Stomach (tissue), 9 donors: ENCODE measurements around the gene NTPCR. TPM values are rescaled to one million over a fixed set of nuclear protein-coding genes. Genes with fewer than 3 reads are reported as not detected.

Experiments used
- DNase-seq, 2 donors: peaks; one replicate each; pipeline versions ENCODE4 v3.0.0 to v3.0.0-alpha.2; 2013 to 2019
- H3K27ac ChIP-seq, 5 donors: fragments of 200-600 bp in 4 of 5; sonication (generic) in 4 of 5; one replicate each; pipeline ENCODE4 v1.5.1; 2013 to 2019; ENCODE audit warnings: mild to moderate bottlenecking in 1 of 5, moderate library complexity in 1 of 5
- H3K27me3 ChIP-seq, 3 donors: fragments of 200-600 bp; sonication (generic); one replicate each; pipeline ENCODE4 v1.5.1; 2017 to 2019; ENCODE audit warnings: mixed run types in 1 of 3
- H3K36me3 ChIP-seq, 4 donors: fragments of 200-600 bp; sonication (generic); 1 replicate in 3 of 4; 2 replicates in 1 of 4; pipeline ENCODE4 v1.5.1; 2016 to 2019
- H3K4me1 ChIP-seq, 4 donors: fragments of 200-600 bp; sonication (generic); one replicate each; pipeline ENCODE4 v1.5.1; 2016 to 2019
- H3K4me3 ChIP-seq, 4 donors: fragments of 200-600 bp; sonication (generic) in 3 of 4; one replicate each; pipeline ENCODE4 v1.5.1; 2016 to 2019; ENCODE audit warnings: mild to moderate bottlenecking in 1 of 4
- H3K9me3 ChIP-seq, 4 donors: fragments of 200-600 bp; sonication (generic); one replicate each; pipeline ENCODE4 v1.5.1; 2016 to 2019
- EP300 ChIP-seq: sonication (generic); formaldehyde crosslinking; IDR thresholded peaks from one replicate; pipeline ENCODE4 v1.6.1; 2017; ENCODE audit warnings: antibody characterized with exemption
- POLR2A ChIP-seq, 4 donors: fragments of 450-650 bp; IDR thresholded peaks; one replicate each; pipeline ENCODE4 v1.6.1; 2016; ENCODE audit warnings: antibody characterized with exemption in 4 of 4, control low read depth in 2 of 4, mild to moderate bottlenecking in 1 of 4, moderate library complexity in 1 of 4
- POLR2AphosphoS5 ChIP-seq, 3 donors: sonication (generic); formaldehyde crosslinking; IDR thresholded peaks; one replicate each; pipeline ENCODE4 v1.6.1; 2016; ENCODE audit warnings: antibody characterized with exemption in 3 of 3
- WGBS, 5 donors: extraction: QIAGEN DNeasy Blood & Tissue Kit in 3 of 5; methylation state at CpG; one replicate each; pipeline versions ENCODE4 v1.1.5 to v1.1.7; 2013 to 2018; 5-methylcytosine and 5-hydroxymethylcytosine counted together
- intact Hi-C: fragments of 100-400 bp; cut with DNase I; formaldehyde crosslinking; loops from one replicate; pipeline ENCODE4 v1.15.1; 2023; ENCODE audit warnings: low total_unique reads
- polyA plus RNA-seq, 3 donors: library from polyadenylated mRNA; stranded (reverse); fragments of 200-250 nt; gene quantifications; one replicate each; pipeline ENCODE4 v1.2.3, GENCODE V29; 2013
- total RNA-seq, 5 donors: library from RNA; depleted of rRNA; stranded (reverse); fragments of >200 nt; gene quantifications; one replicate each; pipeline versions ENCODE4 v1.1.0 to v1.2.3, GENCODE V29; 2014 to 2016
- TF ChIP-seq, protein P1 (sequence below), 7 experiments: fragments of 450-650 bp in 4 of 7; fragments of 200-600 bp in 3 of 7; sonication (generic) in 3 of 7; IDR thresholded peaks; one replicate each; pipeline ENCODE4 v1.5.1; 2016 to 2019; ENCODE audit warnings: antibody characterized with exemption in 7 of 7, control low read depth in 2 of 7, mild to moderate bottlenecking in 1 of 7
- donor health status: healthy with polysubstance abuse.
- donor health status: Bipolar disorder and iron deficiency.
- donor health status: healthy.

NTPCR gene
- total and polyA plus RNA-seq, 8 donors = 14.9 to 56.3 (median 43.1) TPM

DNA sequence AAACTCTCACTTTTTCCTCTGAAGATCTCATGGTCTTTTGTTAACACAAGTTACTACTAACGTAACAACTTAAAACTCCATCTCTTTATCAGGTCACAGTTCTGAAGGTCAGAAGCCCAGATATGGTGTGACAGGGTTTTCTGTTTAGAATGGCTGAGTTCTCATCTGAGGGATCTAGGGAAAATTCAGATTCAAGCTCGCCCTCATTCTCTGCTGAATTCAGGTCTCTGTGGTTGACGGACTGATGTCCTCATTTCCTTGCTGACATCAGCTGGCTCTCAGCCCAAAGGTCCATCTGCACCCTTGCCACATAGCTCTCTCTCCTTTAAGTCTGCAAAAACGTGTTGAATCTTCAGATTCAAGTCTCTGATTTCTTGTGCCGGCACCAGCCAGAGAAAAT is 6.1 kb upstream of the NTPCR start:
- H3K27ac ChIP-seq = no peak overlapping the region
- intact Hi-C loops = no loop called here
- H3K9me3 ChIP-seq = peaks cover 0 to 3% (median 0%) of the 10 kb centered on the region in 4 donors
- H3K27me3 ChIP-seq = no peaks in the 10 kb centered on the region
- H3K4me1 ChIP-seq = peaks cover 0 to 1% (median 0%) of the 10 kb centered on the region in 4 donors
- no peak for TF ChIP-seq POLR2AphosphoS5 (IDR thresholded peaks at IDR 0.05)
- no peak for TF ChIP-seq EP300
- TF ChIP-seq, protein P1, sequence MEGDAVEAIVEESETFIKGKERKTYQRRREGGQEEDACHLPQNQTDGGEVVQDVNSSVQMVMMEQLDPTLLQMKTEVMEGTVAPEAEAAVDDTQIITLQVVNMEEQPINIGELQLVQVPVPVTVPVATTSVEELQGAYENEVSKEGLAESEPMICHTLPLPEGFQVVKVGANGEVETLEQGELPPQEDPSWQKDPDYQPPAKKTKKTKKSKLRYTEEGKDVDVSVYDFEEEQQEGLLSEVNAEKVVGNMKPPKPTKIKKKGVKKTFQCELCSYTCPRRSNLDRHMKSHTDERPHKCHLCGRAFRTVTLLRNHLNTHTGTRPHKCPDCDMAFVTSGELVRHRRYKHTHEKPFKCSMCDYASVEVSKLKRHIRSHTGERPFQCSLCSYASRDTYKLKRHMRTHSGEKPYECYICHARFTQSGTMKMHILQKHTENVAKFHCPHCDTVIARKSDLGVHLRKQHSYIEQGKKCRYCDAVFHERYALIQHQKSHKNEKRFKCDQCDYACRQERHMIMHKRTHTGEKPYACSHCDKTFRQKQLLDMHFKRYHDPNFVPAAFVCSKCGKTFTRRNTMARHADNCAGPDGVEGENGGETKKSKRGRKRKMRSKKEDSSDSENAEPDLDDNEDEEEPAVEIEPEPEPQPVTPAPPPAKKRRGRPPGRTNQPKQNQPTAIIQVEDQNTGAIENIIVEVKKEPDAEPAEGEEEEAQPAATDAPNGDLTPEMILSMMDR (IDR thresholded peaks at IDR 0.05) = no peak
- no peak for TF ChIP-seq POLR2A (IDR thresholded peaks at IDR 0.05)
- H3K4me3 ChIP-seq = no peak overlapping the region
- H3K36me3 ChIP-seq = no peaks in the 10 kb centered on the region
- 61 to 76% (median 66%) methylated on average over 5 of the region's 5 CpGs for WGBS, 5 donors
- no peak for DNase-seq

DNA sequence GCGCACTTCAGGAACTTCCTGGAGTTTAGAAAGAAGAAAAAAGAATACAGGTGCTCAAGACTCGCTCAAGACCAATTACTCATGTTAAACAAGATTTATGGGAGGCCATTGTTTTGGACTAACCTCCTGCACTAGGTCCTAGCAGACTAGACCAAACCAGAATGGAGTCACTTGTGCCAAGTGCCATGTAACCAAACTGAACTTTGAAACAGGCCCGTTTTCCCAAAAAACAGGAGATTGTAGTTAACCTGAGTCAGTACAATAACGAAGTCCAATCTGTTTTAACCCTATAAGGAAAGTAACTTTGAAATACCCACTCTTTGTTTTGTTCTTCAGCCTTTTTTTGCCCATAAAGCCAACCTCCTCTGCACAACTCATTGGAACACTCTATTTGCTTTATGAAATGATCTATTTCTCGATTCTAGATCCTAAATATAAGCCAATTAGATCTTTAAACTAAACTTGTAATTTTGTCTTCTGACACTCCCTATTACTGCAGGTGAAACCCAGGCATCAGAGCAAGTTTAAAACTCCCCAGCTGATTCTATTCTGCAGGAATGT is 695 bp upstream of the NTPCR start:
- H3K27ac ChIP-seq = peak overlapping the region; percentile 69 to 89 (median 86)
- no peaks in the 10 kb centered on the region for H3K9me3 ChIP-seq
- peaks cover 15 to 29% (median 24%) of the 10 kb centered on the region in 4 donors for H3K4me1 ChIP-seq
- TF ChIP-seq, protein P1 (IDR thresholded peaks at IDR 0.05) = no peak
- TF ChIP-seq POLR2A (IDR thresholded peaks at IDR 0.05) (no peak), POLR2AphosphoS5 (IDR thresholded peaks at IDR 0.05) (no peak), EP300 (no peak)
- H3K4me3 ChIP-seq = peak overlapping the region; percentile 71 to 90 (median 81)
- no peak for DNase-seq
- no peaks in the 10 kb centered on the region for H3K27me3 ChIP-seq
- H3K36me3 ChIP-seq = no peaks in the 10 kb centered on the region
- 85 to 93% (median 90%) methylated on average over 5 of the region's 5 CpGs for WGBS, 5 donors
- intact Hi-C loops = loop anchor here (10.0 kb wide), 1 partner anchor 315 kb away; the partner anchor contains the start of gene SIPA1L2

DNA sequence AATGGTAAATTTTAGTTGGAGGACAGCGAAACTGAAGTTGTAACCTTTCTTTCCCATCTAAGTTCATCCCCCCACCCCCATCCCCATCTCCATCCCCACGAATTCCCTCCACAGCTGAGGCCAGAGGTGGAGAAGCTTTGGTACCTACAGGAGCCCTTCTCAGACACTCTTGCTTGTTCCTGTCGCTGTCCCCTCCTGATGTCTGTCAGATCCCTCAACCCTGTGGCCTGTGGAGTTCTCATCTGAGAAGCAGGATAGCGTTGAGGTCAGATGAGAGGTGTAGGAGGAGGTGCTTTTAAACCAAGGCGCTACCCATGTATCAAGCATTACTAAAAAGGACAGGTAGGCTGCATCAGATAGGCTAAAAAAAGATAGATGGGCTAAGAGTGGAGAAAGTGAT is 769 bp downstream of the NTPCR start:
- Histone ChIP-seq H3K4me3 (peak overlapping the region; percentile 71 to 90 (median 81)), H3K27me3 (no peaks in the 10 kb centered on the region), H3K36me3 (peaks cover 0 to 7% (median 4%) of the 10 kb centered on the region in 4 donors), H3K9me3 (no peaks in the 10 kb centered on the region), H3K27ac (peak overlapping the region in 4 of 5 donors; percentile 84 to 89 (median 87)), H3K4me1 (peaks cover 15 to 29% (median 24%) of the 10 kb centered on the region in 4 donors)
- peak in 1 of 2 donors; percentile 41 for DNase-seq
- intact Hi-C loops = loop anchor here (10.0 kb wide), 1 partner anchor 316 kb away; the partner anchor contains the start of gene SIPA1L2
- WGBS, 5 donors = 13 to 22% (median 19%) methylated on average over 5 of the region's 5 CpGs
- TF ChIP-seq POLR2A (IDR thresholded peaks at IDR 0.05) = no peak
- TF ChIP-seq EP300 = no peak
- TF ChIP-seq POLR2AphosphoS5 (IDR thresholded peaks at IDR 0.05) = no peak
- TF ChIP-seq, protein P1 (IDR thresholded peaks at IDR 0.05) = no peak

DNA sequence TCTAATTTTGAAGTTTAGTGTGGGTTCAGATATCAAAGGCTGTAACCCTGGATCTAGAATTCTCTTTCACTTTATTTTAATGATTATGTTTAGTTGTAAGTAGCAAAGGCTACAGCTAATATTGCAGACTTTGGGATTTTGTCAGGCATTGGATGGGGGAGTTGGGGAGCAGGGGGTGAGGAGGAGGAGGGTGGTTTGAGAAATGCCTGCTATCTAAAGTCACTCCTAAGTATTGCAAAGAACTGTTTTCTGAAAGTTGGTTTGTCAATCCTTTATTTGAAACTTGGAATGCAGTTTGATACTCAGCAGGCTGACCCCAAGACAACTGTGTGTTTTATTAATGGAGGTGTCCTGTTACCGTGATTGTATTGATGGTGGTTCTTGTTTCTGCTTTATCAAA is 1.2 kb downstream of the NTPCR start:
- Histone ChIP-seq H3K9me3 (no peaks in the 10 kb centered on the region), H3K27me3 (no peaks in the 10 kb centered on the region), H3K36me3 (peaks cover 0 to 11% (median 8%) of the 10 kb centered on the region in 4 donors), H3K27ac (peak overlapping the region in 1 of 5 donors; percentile 89), H3K4me3 (peak overlapping the region; percentile 71 to 90 (median 81)), H3K4me1 (peaks cover 15 to 29% (median 24%) of the 10 kb centered on the region in 4 donors)
- no peak for DNase-seq
- no peak for TF ChIP-seq POLR2AphosphoS5 (IDR thresholded peaks at IDR 0.05)
- TF ChIP-seq, protein P1 (IDR thresholded peaks at IDR 0.05) = no peak
- TF ChIP-seq EP300 = no peak
- no peak for TF ChIP-seq POLR2A (IDR thresholded peaks at IDR 0.05)
- 22 to 52% (median 35%) methylated on average over 1 of the region's 1 CpG for WGBS, 5 donors
- intact Hi-C loops = loop anchor here (10.0 kb wide), 1 partner anchor 317 kb away; the partner anchor contains the start of gene SIPA1L2
